Posterior cingulate gyrus (tissue), 11 donors: ENCODE results near the gene UNC45A.
"Not testable (repeated sequence)": the region's sequence is repeated elsewhere in the genome, so short reads cannot be mapped to it uniquely, and the experiment has no call there.

ENCODE experiments used
- DNase-seq, 10 donors: peaks; one replicate each; pipeline versions ENCODE4 v3.0.0 to v3.0.0-alpha.2; 2020 to 2021; ENCODE audit warnings: mixed read lengths in 3 of 10
- intact Hi-C: fragments of 100-400 bp; cut with DNase I; formaldehyde crosslinking; loops from one replicate; pipeline ENCODE4 v1.15.1; 2023

UNC45A gene

DNA sequence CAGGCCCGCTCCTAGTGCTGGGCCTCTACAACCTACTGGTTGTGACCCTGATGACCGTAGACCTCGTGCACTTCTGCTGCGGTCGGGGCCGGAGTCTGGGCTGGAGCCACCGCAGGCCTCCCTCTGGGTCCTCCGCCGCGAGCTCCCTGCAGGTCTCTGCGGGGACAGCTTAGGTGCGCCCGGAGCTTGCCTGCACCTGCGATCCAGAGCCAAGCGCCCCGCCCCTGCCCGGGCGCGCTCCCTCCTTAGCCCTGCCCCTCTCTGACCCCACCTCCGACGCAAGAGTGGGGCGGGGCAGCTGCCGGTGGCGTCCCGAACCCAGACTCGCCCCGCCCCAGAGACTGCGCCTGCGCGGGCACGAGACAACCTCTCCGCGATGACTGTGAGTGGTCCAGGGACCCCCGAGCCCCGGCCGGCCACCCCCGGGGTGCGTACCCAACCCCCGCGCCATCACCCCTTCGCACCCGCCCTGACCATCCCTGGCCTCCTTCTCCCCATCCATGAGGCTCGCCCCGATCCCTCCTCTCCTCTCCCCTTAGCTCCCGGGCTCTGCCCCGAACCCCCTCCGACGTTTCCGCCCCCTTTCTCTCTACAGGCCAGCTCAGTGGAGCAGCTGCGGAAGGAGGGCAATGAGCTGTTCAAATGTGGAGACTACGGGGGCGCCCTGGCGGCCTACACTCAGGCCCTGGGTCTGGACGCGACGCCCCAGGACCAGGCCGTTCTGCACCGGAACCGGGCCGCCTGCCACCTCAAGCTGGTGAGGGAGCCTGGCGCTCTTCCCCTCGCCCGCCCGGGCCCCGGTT, at the start of gene UNC45A:
UNC45A (plus strand) TSS at position 337 of the 803 bp plus-strand sequence; CDS start at position 377, 40 bp downstream.
- intact Hi-C loops: loop anchor here (1.0 to 2.0 kb wide), 2 partner anchors 33 to 286 kb away; no protein-coding TSS in a partner anchor
- peak; percentile 81 to 99 (median 92) for DNase-seq

DNA sequence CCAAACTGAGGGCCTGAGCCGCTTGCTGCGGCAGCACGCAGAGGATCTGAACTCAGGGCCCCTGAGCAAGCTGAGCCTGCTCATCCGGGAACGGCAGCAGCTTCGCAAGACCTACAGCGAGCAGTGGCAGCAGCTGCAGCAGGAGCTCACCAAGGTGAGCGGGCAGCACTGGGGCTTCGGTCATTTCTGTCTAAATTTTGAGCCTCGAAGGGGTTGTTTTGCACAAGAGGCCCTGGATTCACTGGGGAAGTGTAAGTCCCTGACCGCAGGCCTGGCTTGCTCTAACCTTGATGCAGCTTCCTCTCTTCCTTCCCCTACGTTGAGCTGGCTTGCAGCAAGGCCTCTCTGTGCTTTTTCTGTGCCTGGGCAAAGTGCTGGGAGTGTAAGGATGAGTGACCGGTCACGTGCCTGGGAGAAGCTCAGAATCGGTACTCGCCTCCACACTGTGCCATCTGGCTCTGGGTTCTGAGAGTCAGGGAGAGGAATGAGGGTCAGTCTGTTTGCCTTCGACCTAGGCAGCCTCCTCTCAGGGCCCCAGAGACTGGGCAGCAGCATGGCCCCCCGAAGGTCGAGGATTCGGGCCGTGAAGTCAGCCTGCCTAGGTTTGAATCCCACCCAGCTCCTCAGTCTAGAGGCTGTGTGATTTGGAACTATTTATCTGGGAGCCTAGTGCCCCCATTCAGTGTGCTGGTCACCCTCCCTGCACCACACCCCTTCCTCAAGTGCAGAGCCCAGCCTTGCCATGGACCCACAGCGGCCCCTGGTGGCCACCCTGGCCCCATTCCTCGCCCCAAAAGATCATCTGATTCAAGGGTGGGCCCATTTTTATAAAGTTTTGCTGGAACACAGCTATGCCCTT, 49.4 kb upstream of the UNC45A start:
- DNase-seq: peak in 9 of 10 donors; percentile 63 to 96 (median 80)
- intact Hi-C loops: loop anchor here (1.0 to 5.0 kb wide), 3 partner anchors 168 to 563 kb away; partner anchors contain the start of gene BLM

GRCh38 chr15:90886291-90886614, 48.8 kb upstream of the UNC45A start:
- intact Hi-C loops: loop anchor here (5.0 kb wide), 2 partner anchors 169 to 564 kb away; partner anchors contain the start of gene BLM
- DNase-seq: no peak

DNA sequence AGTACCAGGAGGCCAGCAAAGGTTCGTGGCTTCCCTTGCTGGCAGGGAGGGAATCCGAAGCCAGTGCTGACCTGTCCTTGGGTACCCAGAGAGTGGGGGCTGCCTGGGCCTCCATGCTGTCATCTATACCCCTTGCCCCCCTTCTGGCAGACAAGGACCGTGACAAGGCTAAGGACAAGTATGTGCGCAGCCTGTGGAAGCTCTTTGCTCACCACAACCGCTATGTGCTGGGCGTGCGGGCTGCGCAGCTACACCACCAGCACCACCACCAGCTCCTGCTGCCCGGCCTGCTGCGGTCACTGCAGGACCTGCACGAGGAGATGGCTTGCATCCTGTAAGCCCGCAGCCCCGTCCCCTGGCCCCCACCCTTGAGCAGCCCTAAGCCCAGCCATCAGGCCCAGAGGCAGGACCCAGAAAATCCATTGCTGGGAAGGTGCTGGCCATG, 48.0 kb upstream of the UNC45A start:
- intact Hi-C loops: loop anchor here (5.0 kb wide), 2 partner anchors 170 to 565 kb away; partner anchors contain the start of gene BLM
- DNase-seq: peak in 1 of 10 donors; percentile 73

DNA sequence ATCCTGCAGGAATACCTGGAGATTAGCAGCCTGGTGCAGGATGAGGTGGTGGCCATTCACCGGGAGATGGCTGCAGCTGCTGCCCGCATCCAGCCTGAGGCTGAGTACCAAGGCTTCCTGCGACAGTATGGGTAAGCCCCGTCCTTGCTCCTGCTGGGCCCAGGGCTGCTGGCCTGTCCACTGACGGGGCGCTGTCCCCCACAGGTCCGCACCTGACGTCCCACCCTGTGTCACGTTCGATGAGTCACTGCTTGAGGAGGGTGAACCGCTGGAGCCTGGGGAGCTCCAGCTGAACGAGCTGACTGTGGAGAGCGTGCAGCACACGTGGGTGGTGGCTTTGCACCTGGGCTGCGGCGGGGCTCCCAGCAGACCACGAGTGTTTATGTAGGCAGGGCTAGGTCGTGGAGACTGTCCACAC, 45.8 kb upstream of the UNC45A start:
- intact Hi-C loops: loop anchor here (5.0 kb wide), 2 partner anchors 172 to 567 kb away; partner anchors contain the start of gene BLM
- DNase-seq: peak in 1 of 10 donors; percentile 85

DNA sequence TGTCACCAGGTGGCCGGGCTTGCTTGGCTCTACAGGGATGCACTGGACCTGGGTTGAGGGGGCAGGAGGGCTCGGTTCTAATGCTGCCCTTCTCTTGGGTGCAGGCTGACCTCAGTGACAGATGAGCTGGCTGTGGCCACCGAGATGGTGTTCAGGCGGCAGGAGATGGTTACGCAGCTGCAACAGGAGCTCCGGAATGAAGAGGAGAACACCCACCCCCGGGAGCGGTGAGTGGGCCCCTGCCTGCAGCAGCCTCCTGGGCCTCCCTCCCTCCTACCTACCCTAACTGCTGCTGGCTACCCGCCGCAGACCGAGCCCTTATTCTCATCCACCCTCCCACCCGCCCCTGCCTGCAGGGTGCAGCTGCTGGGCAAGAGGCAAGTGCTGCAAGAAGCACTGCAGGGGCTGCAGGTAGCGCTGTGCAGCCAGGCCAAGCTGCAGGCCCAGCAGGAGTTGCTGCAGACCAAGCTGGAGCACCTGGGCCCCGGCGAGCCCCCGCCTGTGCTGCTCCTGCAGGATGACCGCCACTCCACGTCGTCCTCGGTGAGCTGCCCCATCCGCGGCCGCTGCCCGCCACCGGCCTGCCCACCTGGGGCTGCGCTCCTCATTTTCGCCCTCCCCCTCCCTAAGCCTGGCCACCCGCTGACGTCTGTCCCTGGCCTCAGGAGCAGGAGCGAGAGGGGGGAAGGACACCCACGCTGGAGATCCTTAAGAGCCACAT, 45.2 kb upstream of the UNC45A start:
- peak in 1 of 10 donors; percentile 82 for DNase-seq
- intact Hi-C loops: loop anchor here (5.0 kb wide), 2 partner anchors 173 to 568 kb away; partner anchors contain the start of gene BLM

- peak in 1 of 10 donors; percentile 57 for DNase-seq
- intact Hi-C loops: no loop called here
These were observed 44.2 kb upstream of the UNC45A start for GRCh38 chr15:90890839-90891238.

GRCh38 chr15:90891346-90891949, 43.6 kb upstream of the UNC45A start:
- DNase-seq: peak in 1 of 10 donors; percentile 75
- intact Hi-C loops: no loop called here

- peak in 1 of 10 donors; percentile 70 for DNase-seq
- intact Hi-C loops: no loop called here
These were observed 43.1 kb upstream of the UNC45A start for GRCh38 chr15:90892023-90892422.

- intact Hi-C loops: no loop called here
- peak in 1 of 10 donors; percentile 66 for DNase-seq
These were observed 42.4 kb upstream of the UNC45A start for GRCh38 chr15:90892498-90893174.

DNA sequence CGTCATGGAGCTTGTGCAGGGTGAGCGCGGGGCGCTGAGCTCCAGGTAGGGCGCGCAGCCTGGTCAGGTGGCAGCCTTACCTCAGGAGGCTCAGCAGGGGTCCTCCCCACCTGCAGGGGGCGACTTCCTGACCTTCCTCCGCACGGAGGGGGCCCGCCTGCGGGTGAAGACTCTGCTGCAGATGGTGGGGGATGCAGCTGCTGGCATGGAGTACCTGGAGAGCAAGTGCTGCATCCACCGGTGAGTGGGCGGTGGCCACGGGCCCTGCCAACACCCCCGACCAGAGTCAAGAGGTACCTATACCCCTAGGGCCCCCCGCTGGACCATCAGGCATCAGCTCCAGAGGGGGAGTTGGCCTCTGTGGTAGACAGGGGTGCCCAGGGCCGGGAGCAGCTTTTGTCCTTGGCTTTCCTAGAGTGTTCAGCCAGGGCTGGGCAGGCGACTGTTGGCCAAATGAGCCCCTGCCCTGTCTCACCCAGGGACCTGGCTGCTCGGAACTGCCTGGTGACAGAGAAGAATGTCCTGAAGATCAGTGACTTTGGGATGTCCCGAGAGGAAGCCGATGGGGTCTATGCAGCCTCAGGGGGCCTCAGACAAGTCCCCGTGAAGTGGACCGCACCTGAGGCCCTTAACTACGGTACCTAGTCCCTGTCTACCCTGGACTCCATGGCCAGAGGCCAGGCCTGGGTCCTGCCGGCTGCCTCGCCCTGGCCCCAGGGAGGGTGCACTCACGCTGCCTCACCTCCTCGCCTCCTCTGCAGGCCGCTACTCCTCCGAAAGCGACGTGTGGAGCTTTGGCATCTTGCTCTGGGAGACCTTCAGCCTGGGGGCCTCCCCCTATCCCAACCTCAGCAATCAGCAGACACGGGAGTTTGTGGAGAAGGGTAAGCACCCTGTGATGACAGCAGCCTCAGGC, 41.7 kb upstream of the UNC45A start:
- peak in 1 of 10 donors; percentile 79 for DNase-seq
- intact Hi-C loops: no loop called here

DNA sequence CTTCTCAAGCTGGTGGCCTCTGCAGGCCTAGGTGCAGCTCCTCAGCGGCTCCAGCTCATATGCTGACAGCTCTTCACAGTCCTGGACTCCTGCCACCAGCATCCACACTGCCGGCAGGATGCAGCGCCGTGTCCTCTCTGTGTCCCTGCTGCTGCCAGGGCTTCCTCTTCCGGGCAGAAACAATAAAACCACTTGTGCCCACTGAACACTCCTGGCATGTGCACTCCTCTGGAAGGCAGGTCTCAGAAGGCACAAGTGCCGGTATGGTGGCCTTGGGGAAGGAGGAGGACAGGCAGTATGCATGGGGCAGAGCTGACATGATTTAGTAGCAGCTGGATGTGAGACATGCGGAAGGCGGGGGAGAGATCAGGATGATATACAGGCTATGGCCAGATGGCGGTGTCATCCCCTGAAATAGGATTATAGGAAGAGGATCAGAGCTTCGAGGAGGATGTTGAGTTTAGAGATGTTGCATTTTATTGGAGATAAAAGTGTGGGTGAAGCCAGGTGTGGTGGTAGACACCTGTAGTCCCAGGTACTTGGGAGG, 39.4 kb upstream of the UNC45A start:
- intact Hi-C loops: no loop called here
- peak in 9 of 10 donors; percentile 52 to 96 (median 73) for DNase-seq

DNA sequence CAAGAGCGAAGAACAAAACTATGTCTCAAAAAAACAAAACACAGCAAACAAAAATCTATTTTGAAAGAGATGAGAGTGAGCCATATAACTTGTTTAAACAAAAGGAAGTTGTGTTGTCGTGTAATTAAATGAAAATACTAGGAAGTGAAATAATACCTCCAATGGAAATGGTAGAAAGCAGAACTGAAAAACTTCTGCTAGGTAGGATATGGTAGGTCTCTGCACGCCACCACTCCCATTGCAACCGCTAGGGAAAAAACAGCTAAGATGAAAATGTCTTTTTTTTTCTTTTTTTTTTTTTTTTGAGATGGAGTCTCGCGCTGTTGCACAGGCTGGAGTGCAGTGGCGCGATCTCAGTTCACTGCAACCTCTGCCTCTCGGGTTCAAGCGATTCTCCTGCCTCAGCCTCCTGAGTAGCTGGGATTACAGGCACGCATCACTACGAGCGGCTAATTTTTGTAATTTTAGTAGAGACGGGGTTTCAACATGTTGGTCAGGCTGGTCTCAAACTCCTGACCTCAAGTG, 37.9 kb upstream of the UNC45A start:
- intact Hi-C loops, DNase-seq: not testable (repeated sequence)

- DNase-seq: peak in 3 of 10 donors; percentile 39 to 85 (median 44)
- intact Hi-C loops: loop anchor here (1.0 to 2.0 kb wide), 2 partner anchors 29 to 34 kb away; partner anchors contain the start of gene UNC45A
These were observed 33.7 kb upstream of the UNC45A start for GRCh38 chr15:90901175-90902039.

DNA sequence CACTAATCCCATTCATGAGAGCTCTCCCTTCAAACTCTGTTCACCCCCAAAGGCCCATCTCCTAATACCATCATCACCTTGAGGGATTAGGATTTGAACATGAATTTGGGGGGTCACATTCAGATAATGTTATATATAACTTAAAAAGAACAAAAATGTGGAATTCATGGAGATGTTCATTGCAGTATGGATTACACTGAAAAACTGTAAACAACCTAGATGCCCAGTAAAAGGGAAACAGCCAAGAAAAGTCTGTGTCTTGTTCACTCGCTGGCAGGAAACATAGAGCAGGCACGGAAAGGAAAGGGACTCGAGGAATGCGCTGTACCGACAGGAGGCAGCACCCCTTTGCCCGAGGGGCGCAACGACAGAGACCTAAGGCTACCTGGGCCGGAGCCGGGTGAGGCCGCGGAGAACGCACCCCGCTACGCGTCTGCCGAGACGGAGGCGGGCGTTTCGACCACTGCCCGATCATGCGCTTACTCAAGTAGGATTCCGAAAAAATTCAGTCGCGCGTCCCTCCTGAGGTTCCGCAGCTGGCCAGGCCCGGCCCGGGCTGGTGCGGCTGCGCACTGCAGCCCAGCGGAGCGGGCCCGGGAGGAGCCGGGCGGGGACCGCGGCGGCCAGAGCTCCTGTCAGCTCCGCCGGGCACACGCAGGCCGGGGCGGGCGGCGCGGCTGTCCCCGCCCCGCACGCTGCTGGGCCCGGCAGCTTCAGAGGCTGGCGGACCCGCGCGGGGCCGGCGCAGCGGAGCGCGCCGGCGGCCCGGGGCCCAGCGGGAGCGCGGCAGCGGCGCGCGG, 32.8 kb upstream of the UNC45A start:
- intact Hi-C loops: loop anchor here (1.0 to 2.0 kb wide), 2 partner anchors 29 to 33 kb away; partner anchors contain the start of gene UNC45A
- DNase-seq: peak; percentile 58 to 95 (median 76)
